ENCODE results near the gene ENPP3.

ENPP3 gene

GRCh38 chr6:131636880-131637792 lies at the start of gene ENPP3:
Gene ENPP3 (plus strand): TSS chr6:131637302. CDS start chr6:131637385, 83 bp downstream.
- DNase-seq (ENCODE audit: low spot score) = peak; percentile 12

- no peak for DNase-seq (ENCODE audit: low spot score)
Measured at GRCh38 chr6:131587909-131588308, 49.2 kb upstream of the ENPP3 start.

DNA sequence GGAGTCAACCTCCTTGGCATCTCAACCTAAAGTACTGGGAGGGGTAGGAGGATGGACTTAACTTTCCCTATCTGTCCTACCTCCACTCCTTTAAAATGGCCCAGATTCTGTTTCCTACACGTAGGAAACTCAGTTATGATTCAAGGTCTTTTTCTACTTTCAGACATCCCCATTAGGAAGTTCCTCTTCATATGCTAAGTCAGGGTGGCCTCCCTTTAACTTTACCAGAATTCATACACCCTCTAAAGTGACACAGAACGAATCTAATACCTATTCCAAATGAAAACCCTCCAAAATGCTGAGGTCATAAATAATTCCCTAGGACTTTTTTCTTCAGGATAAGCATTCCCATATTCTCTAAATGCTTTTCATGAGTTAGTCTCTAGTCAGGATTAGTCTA lies 48.5 kb upstream of the ENPP3 start:
- DNase-seq (ENCODE audit: low spot score) = no peak

DNA sequence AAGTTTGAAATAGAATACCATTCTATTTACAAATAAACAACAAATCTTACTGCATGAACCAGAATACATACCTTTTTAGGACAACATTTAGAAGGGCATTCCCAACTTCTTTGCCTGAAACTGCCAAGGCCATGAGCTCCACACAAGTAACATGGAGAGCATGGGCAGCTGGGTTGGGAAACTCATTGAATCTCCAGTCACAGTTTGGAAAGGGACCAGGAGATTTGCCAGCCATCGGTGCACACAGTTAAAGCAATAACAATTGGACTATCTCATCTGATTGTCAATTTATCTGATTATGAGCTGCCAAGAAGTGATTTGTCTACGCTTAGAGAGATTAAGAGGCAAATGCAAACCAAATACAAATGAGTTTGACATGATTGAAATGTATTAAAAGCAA lies 44.2 kb upstream of the ENPP3 start:
- DNase-seq (ENCODE audit: low spot score) = no peak

- DNase-seq (ENCODE audit: low spot score) = no peak
Measured at GRCh38 chr6:131594074-131594473, 43.0 kb upstream of the ENPP3 start.

DNA sequence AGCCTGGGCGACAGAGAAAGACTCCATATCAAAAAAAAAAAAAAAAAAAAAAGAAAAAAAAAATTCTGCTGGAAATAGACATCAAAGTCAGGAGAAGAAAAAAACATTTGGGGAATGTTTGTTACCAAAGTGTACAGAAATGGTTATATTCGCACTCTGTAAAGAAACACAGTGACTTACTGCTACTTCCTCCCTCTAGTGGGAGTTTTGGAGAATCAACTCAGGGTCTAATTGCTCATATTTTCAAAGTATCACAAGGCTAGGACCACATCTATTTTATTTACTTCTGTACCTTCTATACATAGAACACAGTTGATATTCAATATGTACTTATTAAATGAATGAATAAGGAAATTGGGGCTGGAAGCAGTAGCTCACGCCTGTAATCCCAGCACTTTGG lies 39.7 kb upstream of the ENPP3 start:
- no peak for DNase-seq (ENCODE audit: low spot score)

GRCh38 chr6:131600716-131601115 lies 36.4 kb upstream of the ENPP3 start:
- DNase-seq (ENCODE audit: low spot score) = no peak

GRCh38 chr6:131602781-131603312 lies 34.3 kb upstream of the ENPP3 start:
- peak; percentile 74 for DNase-seq (ENCODE audit: low spot score)

- no peak for DNase-seq (ENCODE audit: low spot score)
Measured at GRCh38 chr6:131613296-131613925, 23.7 kb upstream of the ENPP3 start.

DNA sequence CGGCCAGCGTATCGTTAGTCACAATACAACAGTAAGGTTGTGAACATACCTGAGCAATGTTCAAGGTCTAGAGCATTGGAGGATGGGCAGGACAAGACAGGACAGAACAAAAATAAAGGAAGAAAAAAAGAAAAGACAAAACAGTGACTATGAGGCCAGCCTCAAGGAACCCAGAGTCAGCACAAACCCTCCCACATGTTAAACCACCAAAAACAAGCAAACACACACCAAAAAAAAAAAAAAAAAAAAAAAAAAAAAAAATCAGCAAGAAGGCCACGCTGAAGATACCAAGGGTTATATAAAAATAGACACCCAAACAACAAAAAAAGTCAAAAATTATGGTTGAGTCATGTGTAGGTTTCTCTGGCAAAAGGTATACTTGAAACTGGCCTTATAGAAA lies 21.8 kb upstream of the ENPP3 start:
- DNase-seq (ENCODE audit: low spot score) = no peak

GRCh38 chr6:131627724-131628682 lies 9.1 kb upstream of the ENPP3 start, which contains the start of gene MED23:
Gene MED23 (minus strand): TSS chr6:131628242. CDS start chr6:131628049, 193 bp downstream.
- peak; percentile 93 for DNase-seq (ENCODE audit: low spot score)

- no peak for DNase-seq (ENCODE audit: low spot score)
Measured at GRCh38 chr6:131628726-131629125, 8.4 kb upstream of the ENPP3 start.

GRCh38 chr6:131629651-131630050 lies 7.5 kb upstream of the ENPP3 start:
- DNase-seq (ENCODE audit: low spot score) = no peak

GRCh38 chr6:131631625-131632289 lies 5.3 kb upstream of the ENPP3 start:
- no peak for DNase-seq (ENCODE audit: low spot score)

GRCh38 chr6:131635384-131636340 lies 1.4 kb upstream of the ENPP3 start:
- no peak for DNase-seq (ENCODE audit: low spot score)

DNA sequence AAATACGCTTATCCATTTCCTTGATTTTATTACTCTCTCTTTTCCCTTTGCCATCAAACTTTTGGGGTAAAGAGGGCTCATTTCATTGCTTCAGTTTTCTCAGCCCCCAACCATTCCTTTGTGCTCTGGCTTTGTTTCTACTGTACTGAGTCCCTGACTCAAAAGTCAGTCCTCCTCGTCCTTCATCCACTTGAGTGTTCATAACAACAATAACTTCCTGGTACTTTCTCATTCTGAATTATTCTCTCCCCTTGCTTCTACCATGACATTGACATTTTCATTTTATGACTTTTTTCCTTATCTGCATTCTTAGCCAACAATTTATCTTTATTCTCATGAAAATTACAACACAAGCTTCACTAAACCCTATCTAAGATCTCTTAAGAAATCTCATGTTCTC lies 911 bp downstream of the ENPP3 start:
- DNase-seq (ENCODE audit: low spot score) = no peak

DNA sequence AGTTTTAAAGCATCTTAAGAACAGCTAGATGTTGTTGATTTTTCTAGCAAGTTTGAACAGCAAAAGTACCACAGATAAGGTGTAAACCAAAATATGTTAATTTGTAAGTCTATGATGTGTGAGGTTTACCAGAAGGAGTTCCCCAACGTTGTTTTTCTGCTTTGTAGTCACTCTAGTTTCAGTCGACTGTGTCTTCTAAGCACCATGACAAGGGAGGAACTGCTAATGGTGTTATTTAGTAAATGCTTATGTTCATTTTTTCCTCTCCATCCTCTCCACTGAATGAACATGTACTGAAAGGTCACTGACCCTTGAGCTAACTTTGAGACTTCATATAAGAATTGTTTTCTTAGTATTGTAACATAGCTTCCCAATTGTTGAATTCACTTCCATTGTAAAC lies 3.0 kb downstream of the ENPP3 start:
- DNase-seq (ENCODE audit: low spot score) = no peak

- DNase-seq (ENCODE audit: low spot score) = no peak
Measured at GRCh38 chr6:131640576-131640975, 3.5 kb downstream of the ENPP3 start.

DNA sequence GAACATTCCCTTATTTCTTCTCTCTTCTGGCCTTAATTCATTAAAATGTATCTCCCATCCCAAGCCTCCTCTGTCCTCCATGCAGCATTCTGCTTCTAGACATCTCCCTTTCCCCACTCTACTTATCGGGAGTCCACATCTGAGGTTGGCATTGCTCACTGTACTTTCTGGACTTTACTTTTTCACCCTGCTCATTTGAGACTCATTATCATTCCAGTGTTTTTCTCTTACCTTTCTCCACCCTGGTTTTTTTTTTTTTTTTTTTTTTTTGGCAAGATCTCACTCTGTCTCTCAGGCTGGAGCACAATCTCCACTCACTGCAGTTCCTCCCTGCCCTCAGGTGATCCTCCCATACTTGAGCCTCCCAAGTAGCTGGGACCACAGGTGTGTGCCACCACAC lies 4.5 kb downstream of the ENPP3 start:
- DNase-seq (ENCODE audit: low spot score) = no peak

- DNase-seq (ENCODE audit: low spot score) = no peak
Measured at GRCh38 chr6:131642565-131642964, 5.5 kb downstream of the ENPP3 start.

Measured in AG08396 (cell line).